Stimulated activated CD8-positive, alpha-beta memory T cell treated with anti-CD3 and anti-CD28 coated beads, Interleukin-2, amount 100 ng/mL, for 1 hour (primary cell): ENCODE results near the gene PTPN6.
A peak's percentile ranks its signal among the peaks of the same experiment; 100 is the strongest.

ENCODE experiments used
- DNase-seq, 2 donors: peaks; one replicate each; pipeline ENCODE4 v3.0.0-alpha.2; 2020; ENCODE audit warnings: low read depth in 2 of 2

Gene PTPN6

DNA sequence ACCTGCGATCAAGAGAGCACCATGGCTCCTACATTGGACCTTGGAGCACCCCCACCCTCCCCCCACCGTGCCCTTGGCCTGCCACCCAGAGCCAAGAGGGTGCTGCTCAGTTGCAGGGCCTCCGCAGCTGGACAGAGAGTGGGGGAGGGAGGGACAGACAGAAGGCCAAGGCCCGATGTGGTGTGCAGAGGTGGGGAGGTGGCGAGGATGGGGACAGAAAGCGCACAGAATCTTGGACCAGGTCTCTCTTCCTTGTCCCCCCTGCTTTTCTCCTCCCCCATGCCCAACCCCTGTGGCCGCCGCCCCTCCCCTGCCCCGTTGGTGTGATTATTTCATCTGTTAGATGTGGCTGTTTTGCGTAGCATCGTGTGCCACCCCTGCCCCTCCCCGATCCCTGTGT, 9.4 kb upstream of the PTPN6 start:
- no peak for DNase-seq

DNA sequence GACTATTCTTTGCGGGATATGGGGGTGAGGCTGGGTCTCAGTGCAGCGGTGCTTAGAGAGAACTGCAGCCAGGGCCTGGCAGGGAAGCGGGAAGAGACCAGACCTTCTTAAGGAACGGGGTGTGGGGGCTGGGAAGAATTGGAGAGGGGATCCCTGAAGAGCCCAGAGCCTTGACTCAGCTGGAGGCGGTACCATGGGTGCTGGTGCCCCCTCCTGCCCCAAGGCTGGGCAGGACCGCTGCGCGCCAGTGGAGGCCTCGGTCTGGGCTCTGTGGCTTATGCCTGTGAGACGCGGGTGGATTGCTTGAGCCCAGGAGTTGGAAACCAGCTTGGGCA, 8.9 kb upstream of the PTPN6 start:
- DNase-seq = no peak

DNA sequence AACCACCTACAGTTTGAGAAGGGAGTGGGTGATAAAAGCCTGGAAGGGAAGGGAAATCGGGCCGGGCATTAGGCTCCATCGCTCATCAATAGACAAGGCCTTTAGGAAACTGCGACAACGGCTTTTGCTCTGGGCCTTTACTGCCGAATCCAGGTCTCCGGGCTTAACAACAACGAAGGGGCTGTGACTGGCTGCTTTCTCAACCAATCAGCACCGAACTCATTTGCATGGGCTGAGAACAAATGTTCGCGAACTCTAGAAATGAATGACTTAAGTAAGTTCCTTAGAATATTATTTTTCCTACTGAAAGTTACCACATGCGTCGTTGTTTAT, 7.8 kb upstream of the PTPN6 start:
- DNase-seq = peak in 1 of 2 donors; percentile 63

DNA sequence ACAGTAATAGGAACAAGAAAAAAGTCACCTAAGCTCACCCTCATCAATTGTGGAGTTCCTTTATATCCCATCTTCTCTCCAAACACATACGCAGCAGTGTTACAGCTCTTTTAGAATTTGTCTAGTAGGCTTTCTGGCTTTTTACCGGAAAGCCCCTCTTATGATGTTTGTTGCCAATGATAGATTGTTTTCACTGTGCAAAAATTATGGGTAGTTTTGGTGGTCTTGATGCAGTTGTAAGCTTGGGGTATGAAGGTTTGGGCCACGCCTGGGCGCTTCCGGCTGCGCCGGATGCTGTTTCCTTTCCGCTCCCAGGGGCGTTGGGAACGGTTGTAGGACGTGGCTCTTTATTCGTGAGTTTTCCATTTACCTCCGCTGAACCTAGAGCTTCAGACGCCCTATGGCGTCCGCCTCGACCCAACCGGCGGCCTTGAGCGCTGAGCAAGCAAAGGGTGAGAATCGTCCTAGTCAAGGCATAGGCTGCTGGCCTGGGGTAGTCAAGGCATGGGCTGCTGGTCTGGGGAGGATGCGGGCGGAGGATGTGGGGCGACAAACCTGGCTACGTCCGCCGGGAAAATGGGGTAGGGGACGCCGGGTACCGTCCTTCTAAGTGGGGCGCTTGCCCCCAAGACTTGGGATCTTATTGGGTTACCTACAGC, 7.3 kb upstream of the PTPN6 start, which contains the start of the genes C12orf57 and RNU7-1:
C12orf57 (plus strand) TSS at position 301 of the 659 bp plus-strand sequence; CDS start at position 401, 100 bp downstream.
RNU7-1 (plus strand) TSS at position 95 of the 659 bp plus-strand sequence.
- DNase-seq = peak in 1 of 2 donors; percentile 59

DNA sequence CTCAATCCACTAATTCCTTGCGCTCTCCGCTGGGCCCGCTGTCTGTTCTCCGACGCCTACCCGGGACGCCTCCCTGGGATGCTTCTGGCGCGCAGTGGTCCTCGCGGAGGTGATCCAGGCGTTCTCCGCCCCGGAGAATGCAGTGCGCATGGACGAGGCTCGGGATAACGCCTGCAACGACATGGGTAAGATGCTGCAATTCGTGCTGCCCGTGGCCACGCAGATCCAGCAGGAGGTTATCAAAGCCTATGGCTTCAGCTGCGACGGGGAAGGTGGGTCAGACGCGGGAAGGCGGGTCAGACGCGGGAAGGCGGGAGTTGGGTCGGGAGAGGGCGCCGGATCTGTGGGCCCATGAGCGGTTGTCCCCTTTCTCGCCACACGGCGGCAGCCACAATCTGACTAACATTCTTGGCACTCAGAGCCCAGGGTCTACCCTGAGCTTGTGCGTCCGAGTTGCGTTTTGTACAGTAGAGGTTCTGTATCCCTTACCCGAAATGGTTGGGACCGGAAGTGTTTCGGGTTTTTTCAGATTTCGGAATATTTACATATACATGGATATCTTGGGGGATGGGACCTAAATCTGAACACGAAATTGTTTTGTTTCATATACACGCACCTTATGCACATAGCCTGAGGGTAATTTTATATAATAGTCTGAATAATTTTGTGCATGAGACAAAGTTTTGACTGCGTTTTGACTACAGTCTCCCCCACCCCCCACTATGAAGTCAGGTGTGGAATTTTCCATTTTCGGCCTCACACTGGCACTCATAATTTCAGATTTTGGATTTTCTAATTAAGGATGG, 6.6 kb upstream of the PTPN6 start:
- peak; percentile 66 to 77 for DNase-seq

DNA sequence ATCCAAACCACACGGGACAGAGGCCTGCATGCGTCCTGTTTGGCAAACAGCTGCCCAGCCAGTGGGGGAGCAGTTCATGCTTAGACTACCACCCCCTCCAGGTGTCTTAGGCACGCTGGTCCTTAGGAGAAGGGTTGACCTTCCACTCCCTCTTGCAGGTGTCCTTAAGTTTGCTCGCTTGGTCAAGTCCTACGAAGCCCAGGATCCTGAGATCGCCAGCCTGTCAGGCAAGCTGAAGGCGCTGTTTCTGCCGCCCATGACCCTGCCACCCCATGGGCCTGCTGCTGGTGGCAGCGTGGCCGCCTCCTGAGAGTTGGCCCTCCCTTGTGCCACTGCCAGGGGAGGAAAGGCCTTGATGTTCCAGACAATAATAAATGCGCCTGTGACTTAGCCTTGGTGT, 5.5 kb upstream of the PTPN6 start:
- DNase-seq = no peak

DNA sequence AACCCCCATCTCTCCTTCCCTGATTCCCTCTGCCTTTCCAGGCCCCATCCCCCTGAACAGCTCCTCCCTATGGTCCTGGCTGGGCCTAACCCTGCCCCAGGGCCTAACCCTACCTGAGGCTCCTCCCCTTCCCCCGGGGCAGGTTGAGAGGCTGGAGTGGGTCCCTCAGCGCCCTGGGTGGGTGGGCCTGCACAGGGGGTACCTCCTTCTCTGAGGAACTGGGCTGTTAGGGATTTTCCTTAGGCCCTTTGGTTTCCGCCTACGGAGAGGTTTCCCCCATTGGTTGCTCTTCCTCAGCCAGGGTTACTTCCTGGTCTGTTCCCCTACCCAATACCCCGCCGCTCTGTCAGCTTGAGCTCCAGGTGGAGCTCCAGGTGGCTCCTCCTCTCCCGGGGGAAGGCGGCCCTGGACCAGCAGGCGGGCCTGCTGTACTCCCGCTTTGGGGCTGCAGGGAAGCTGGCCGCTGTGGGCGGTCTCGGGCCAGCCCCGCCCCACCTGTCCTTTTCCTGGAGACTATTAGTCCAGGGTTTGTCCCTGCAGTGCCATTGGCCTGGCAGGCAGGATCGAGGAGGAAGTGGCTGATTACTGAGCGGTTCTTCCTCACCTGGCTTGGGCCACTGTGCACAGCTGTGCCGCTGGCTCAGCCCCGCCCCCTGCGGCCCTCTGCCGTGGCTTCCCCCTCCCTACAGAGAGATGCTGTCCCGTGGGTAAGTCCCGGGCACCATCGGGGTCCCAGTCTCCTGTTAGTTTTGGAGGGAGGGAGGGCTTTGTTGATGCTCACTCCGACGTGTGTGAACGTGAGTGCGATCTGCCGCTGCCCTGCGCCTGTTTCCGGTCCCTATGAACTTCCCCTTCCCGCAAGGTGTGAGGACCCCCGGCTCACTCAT, 4.9 kb upstream of the PTPN6 start:
- no peak for DNase-seq

DNA sequence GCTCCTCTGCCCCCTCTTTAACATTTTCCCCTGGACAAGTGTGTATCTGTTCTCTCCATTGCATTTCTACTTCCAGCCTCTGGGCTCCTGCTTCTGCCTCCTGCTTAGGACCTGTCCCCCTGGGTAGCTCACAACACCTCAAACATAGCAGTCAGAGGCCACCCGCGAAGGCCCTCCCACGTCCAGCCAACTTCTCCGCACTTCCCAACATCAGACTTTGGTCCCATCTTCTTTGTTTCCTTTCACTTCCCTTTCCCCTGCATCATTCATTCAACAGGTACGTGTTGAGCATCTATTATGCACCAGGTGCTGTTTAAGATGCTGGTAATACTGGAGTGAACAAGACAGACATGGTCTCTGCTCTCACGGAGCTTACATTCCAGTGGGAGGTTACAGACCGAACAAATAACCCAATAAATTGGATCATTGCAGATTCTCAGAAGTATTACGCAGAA, 4.2 kb upstream of the PTPN6 start:
- DNase-seq = no peak

DNA sequence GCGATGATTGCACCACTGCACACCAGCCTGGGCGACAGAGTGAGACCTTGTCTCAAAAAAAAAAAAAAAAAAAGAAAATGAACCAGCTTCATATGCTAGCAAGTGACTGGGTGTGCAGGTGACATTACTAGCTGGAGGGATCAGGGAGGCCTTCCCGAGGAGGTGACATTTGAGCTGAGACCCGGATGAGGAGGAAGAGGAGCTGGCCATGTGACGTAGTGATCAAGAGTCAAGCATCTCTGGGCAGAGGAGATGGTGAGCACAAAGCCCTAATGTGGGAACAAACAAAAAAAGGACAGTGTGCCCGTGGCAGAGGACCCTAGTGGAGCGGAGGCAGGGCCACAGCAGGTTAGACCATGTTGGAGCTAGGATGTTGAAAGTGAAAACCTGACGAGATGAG, 3.5 kb upstream of the PTPN6 start:
- DNase-seq = no peak

DNA sequence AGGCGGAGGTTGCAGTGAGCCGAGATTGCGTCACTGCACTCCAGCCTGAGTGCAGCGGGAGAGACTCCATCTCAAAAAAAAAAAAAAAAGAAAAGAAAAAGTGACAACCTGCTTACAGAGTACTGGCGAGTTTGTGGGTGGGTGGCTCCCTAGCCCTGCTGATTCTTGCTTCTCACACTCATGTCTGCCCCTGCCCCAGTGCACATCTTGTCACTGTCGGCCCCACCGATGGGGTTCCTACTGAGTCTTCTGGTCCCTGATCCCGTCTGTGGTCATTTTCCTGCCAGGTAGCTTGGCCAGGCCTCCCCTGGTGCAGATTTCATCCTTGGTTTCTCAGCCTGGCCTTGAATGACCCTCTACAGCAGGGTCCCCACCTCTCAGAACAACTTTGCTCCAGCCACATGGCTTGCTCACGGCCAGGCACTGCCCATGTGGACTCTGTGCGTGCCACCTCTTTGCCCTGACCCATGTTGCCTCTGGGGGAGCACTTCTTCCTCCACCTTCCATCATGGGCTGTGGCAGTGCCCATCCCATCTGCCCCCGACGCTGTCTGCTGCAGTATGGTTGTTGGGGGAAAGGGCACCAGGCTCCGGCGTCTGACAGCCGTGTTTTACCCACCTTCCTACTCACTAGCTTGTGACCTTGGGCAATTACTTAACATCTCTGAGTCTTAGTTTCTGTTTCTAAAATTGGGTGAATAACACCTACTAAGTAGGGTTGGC, 2.1 kb upstream of the PTPN6 start:
- no peak for DNase-seq

DNA sequence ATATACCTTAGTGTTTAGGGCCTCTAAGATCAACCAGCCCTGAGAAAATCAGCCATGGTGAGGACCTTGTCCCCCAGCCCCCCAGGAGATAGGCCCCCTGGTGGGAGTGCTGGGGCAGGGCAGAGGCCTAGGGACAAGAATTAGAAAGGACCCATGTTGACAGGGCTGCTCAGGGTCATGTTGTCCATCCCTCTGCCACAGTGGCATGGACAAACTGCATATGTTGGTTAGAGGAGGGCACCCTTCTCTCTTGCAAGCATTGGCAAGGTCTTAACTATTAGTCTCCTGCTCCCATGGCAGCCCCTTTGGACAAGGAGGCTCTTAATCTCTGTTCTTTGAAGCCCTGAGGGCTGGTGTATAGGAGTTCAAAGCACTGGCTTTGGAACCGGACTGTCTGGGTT, 755 bp upstream of the PTPN6 start:
- no peak for DNase-seq

DNA sequence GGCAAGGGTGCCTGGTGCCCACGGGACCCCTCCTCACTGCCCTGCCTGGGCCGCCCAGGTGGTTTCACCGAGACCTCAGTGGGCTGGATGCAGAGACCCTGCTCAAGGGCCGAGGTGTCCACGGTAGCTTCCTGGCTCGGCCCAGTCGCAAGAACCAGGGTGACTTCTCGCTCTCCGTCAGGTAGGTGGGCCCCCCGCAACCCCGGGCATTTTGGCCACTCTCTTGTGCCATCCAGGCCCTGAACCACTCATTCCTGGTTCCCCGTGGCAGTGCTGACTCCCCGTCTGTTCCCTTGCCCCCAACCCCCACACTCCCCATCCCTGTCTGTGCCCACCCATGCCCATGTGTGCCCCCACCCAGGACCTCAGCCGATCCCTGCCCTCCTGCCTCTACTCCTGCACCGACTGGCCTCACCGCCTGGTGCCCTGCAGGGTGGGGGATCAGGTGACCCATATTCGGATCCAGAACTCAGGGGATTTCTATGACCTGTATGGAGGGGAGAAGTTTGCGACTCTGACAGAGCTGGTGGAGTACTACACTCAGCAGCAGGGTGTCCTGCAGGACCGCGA, 480 bp downstream of the PTPN6 start:
- no peak for DNase-seq

DNA sequence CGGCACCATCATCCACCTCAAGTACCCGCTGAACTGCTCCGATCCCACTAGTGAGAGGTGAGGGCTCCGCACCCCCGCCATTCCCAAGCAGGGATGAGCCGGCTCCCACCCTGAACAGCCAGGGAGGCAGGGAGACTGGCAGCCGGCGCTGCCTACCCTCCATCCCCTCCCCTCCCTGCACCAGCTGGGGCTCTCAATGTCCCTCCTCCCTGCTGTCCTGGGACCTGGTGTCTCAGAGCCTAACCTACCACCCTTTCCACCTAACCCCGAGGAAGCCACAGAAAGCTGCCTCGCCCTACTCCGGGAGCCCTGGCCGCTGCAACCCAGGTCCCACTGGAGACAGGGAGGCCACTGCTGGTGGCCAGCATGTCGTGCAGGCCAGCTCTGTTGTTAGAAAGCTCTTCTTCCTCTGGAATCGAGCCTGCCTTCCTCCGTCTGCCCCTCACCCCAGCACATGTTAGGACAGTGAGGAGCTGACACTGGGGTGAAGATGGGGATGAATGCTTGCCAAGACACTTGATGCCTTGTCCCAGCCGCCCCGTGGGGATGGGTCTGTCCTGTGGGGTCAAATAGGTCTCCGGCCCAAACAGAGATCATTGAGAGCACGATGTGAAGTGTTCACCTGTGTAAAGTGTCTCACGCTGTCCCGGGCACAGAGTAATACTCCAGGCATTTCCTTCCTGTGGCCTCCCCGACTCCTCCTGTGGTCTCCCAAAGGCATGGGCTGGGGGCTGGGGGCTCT, 1.1 kb downstream of the PTPN6 start:
- no peak for DNase-seq

DNA sequence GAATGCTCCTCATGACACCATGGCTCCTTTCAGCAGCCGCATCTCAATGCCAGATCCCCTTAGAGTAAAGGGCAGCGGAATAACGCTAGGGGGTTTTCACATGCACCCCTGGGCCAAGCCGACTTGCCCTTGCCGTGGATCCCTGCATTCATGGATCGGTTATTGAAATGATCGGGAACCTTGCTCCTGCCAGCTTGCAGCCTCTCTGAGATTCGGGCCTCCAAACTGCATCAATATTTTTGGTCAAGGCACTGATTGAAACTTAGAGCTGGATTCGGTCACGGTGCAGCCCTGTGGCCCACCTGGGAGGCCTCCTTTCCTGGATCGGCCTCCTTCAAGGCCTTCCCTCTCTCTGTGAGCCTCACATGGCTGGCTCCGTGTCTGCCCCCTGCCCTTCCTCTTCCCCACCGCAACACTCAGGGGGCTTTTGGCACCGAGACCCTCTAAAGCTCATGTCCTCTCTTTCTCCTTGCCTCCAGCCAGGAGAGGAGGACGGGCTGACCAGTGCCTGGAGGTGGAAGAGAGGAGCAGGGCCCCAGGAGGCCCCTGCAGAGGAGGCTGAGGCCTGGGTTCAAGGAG, 1.8 kb downstream of the PTPN6 start:
- no peak for DNase-seq

DNA sequence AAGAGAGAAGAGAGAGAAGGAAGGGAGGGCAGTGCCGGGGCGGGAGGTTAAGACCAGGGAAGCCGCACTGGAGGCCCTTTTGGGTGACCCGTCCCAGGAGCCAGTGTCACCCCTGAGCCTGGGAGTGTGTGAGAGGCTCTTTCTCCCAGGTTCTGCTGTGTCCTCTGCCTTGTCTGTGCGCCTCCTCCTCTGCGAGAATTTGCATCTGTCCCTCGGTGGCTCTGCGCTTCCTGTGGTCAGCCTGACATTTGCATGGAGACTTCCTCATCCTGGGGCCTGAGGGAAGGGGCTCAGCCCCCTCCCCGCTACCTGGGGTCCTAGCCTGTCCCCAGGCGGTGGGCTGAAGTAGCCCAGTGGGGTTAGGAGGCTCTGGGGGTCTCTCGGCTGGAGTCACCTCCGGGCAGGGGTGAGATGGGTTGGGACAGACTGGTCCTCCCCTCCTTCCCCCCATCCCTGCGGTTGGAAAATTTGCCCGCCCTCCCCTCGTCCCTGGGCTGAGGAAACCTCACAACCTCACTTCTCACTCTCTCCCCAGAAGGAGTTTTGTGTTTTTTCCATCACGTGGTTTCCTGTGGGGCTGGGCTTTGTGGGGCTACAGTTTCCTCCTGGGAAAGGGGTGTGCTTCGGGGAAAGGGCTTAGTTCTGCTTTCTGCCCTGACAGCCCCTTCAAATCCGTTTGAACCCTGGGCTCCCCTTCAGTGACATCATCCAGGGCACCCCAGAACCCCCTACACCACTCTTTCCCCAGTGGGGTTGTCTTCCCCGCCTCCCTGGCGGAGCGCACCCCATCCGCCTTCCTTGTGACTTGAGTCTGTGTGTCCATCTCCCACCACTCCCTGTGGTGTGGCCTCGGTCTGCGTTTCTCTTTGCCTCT, 2.5 kb downstream of the PTPN6 start:
- DNase-seq = peak; percentile 73

DNA sequence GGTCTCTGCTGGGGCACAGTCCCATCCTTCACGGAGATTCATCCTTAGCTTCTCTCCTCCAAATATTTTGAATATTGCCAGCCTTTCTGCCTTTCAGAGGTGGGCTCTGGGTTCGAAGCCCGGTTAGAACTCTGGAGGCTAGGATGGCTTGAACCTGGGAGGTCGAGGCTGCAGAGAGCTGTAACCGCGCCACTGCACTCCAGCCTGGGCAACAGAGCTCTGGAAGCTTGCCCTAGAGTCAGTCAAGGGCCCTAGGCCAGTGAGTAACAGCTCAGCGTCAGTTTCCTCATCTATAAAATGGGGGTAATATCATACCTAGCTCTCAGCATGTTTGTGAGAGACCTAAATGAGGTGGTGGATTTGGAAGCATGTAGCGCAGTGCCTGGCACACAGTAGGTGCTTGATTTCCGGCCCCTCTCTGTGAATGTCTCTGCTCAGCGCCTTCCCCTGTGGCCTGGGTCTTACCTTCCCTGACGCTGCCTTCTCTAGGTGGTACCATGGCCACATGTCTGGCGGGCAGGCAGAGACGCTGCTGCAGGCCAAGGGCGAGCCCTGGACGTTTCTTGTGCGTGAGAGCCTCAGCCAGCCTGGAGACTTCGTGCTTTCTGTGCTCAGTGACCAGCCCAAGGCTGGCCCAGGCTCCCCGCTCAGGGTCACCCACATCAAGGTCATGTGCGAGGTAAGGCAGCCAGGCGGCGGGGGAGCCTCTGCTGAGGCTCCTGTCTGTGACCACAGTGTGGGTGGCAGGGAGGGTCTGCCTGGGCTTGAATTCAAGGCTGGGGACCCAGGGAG, 3.4 kb downstream of the PTPN6 start:
- DNase-seq = no peak

DNA sequence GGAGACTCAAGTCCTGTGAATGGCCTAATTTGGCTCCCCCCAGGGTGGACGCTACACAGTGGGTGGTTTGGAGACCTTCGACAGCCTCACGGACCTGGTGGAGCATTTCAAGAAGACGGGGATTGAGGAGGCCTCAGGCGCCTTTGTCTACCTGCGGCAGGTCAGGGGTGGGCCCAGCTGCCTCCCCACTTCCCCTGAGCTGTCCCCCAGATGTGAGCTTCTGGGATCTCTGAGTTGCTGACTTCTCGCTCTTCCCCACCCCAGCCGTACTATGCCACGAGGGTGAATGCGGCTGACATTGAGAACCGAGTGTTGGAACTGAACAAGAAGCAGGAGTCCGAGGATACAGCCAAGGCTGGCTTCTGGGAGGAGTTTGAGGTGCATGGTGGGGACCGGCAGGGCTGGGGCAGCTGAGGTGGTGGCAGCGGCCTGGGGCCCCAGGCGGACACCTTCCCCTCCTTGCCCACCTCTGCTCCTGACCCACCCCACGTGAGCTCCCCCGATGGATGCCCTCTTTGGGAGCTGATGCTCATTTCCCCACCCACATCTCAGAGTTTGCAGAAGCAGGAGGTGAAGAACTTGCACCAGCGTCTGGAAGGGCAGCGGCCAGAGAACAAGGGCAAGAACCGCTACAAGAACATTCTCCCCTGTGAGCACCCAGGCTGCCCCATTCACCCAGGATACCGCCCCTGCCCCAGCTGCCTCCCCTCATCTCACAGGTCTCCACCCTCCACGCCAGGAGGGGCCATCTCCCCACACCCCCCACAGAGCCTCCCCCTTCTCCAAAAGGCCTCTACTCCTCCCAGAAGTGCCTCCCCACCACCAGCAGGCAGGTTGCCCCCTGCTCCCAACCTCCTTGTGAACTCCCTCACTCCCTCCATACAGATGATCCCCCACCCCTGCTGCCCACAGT, 4.2 kb downstream of the PTPN6 start:
- DNase-seq = no peak
